ENCODE measurements around the gene ITPR3. TPM values are rescaled to one million over a fixed set of nuclear protein-coding genes. Genes with fewer than 3 reads are reported as not detected.

The ITPR3 gene
- total and polyA plus RNA-seq, 4 donors: 36.7 to 89.5 (median 44.4) TPM

DNA sequence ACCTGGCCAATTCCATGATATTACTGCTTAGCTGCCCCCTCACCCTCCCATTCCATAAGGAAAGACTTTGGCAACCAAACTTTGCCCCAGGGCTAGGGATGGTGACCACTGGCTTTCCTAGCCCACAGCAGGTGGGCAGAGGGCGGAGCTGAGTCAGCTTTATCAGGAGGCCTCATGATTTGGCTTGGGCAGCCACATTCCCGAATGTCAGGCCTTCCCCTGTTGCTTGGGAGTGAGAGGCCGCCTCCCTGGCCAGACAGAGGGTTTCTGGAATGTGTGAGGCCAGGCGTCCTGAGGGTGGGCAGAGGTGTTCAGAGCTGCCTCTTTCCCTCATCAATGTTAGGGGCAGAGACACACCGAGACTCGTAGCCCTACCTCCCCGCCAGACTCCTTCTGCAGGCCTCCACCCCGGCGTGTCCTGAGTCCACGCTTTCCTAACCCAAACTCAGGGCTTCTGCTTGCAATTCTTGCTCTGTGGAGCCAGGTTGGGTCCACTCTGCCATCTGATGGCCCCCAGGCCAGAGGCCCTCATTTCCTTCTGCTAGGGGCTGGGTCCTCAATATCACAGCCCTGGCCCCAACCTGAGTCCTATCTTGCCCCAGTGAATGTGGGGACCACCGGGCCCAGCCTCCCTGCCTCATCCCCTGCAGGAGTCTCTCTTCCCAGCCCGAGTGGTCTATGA is 71.1 kb downstream of the ITPR3 start:
- H3K4me1 ChIP-seq (ENCODE audit: control insufficient read depth in 5 of 5, insufficient read depth in 5 of 5, low read length in 5 of 5): peaks cover 22 to 51% (median 26%) of the 10 kb centered on the region in 5 donors
- TF ChIP-seq CTCF (IDR thresholded peaks at IDR 0.05; ENCODE audit: control extremely low read depth, extremely low read depth): no peak
- H3K9ac ChIP-seq (ENCODE audit: insufficient read depth in 1 of 2, low read length in 2 of 2): no peak overlapping the region
- no peaks in the 10 kb centered on the region for H3K27me3 ChIP-seq (ENCODE audit: control insufficient read depth in 3 of 3, insufficient read depth in 3 of 3, low read length in 2 of 3)
- peak; percentile 42 for ATAC-seq (ENCODE audit: insufficient read depth, low FRiP score)
- peak overlapping the region in 1 of 2 donors; percentile 52 for H3K27ac ChIP-seq (ENCODE audit: low read depth in 1 of 2, low read length in 1 of 2)
- peak in 2 of 3 donors; percentile 53 to 59 for DNase-seq
- H3K4me3 ChIP-seq: no peak overlapping the region
- H3K36me3 ChIP-seq (ENCODE audit: control insufficient read depth in 4 of 4, insufficient read depth in 4 of 4, low read length in 4 of 4): peaks cover 0 to 69% (median 18%) of the 10 kb centered on the region in 4 donors
- no peaks in the 10 kb centered on the region for H3K9me3 ChIP-seq (ENCODE audit: control insufficient read depth in 4 of 4, insufficient read depth in 3 of 4, low read length in 3 of 4)
- WGBS, 2 donors: 77 to 82% methylated on average over 12 of the region's 12 CpGs

GRCh38 chr6:33692760-33693158 is 71.6 kb downstream of the ITPR3 start:
- Histone ChIP-seq H3K4me1 (ENCODE audit: control insufficient read depth in 5 of 5, insufficient read depth in 5 of 5, low read length in 5 of 5) (peaks cover 22 to 57% (median 27%) of the 10 kb centered on the region in 5 donors), H3K36me3 (ENCODE audit: control insufficient read depth in 4 of 4, insufficient read depth in 4 of 4, low read length in 4 of 4) (peaks cover 0 to 65% (median 19%) of the 10 kb centered on the region in 4 donors)

GRCh38 chr6:33693186-33694105 is 72.3 kb downstream of the ITPR3 start:
- peak in 1 of 3 donors; percentile 28 for DNase-seq
- no peak for ATAC-seq (ENCODE audit: insufficient read depth, low FRiP score)
- Histone ChIP-seq H3K9ac (ENCODE audit: insufficient read depth in 1 of 2, low read length in 2 of 2) (no peak overlapping the region), H3K27ac (ENCODE audit: low read depth in 1 of 2, low read length in 1 of 2) (peak overlapping the region in 1 of 2 donors; percentile 59), H3K4me3 (no peak overlapping the region), H3K36me3 (ENCODE audit: control insufficient read depth in 4 of 4, insufficient read depth in 4 of 4, low read length in 4 of 4) (peaks cover 0 to 66% (median 21%) of the 10 kb centered on the region in 4 donors), H3K9me3 (ENCODE audit: control insufficient read depth in 4 of 4, insufficient read depth in 3 of 4, low read length in 3 of 4) (no peaks in the 10 kb centered on the region), H3K4me1 (ENCODE audit: control insufficient read depth in 5 of 5, insufficient read depth in 5 of 5, low read length in 5 of 5) (peaks cover 22 to 57% (median 28%) of the 10 kb centered on the region in 5 donors), H3K27me3 (ENCODE audit: control insufficient read depth in 3 of 3, insufficient read depth in 3 of 3, low read length in 2 of 3) (no peaks in the 10 kb centered on the region)
- no peak for TF ChIP-seq CTCF (IDR thresholded peaks at IDR 0.05; ENCODE audit: control extremely low read depth, extremely low read depth)
- 79 to 80% methylated on average over 28 of the region's 28 CpGs for WGBS, 2 donors

More at GRCh38 chr6:33692760-33693158, 71.6 kb downstream of the ITPR3 start:
- H3K9me3 ChIP-seq (ENCODE audit: control insufficient read depth in 4 of 4, insufficient read depth in 3 of 4, low read length in 3 of 4): no peaks in the 10 kb centered on the region
- DNase-seq: no peak
- H3K4me3 ChIP-seq: no peak overlapping the region
- TF ChIP-seq CTCF (IDR thresholded peaks at IDR 0.05; ENCODE audit: control extremely low read depth, extremely low read depth): no peak
- 32 to 52% methylated on average over 10 of the region's 10 CpGs for WGBS, 2 donors
- ATAC-seq (ENCODE audit: insufficient read depth, low FRiP score): no peak
- peak overlapping the region in 1 of 2 donors; percentile 59 for H3K27ac ChIP-seq (ENCODE audit: low read depth in 1 of 2, low read length in 1 of 2)
- H3K27me3 ChIP-seq (ENCODE audit: control insufficient read depth in 3 of 3, insufficient read depth in 3 of 3, low read length in 2 of 3): no peaks in the 10 kb centered on the region
- H3K9ac ChIP-seq (ENCODE audit: insufficient read depth in 1 of 2, low read length in 2 of 2): no peak overlapping the region
